Loucy (cell line): Measurements from ENCODE around the gene ASTN2.

Source experiments
- CTCF ChIP-seq: fragments of 200-600 bp; sonication (generic); conservative IDR thresholded peaks from 2 replicates; pipeline ENCODE4 v1.5.1; 2014; ENCODE audit warnings: mild to moderate bottlenecking, antibody characterized with exemption, low read length
- EZH2phosphoT487 ChIP-seq: fragments of 200-600 bp; IDR thresholded peaks from 2 replicates; pipeline ENCODE4 v1.6.1; 2018; ENCODE audit warnings: antibody characterized with exemption, mild to moderate bottlenecking, moderate library complexity, borderline replicate concordance

- peak; percentile 84 for TF ChIP-seq CTCF
- TF ChIP-seq EZH2phosphoT487 = no peak
Observed at GRCh38 chr9:116737152-116737546, 677.7 kb downstream of the ASTN2 start.
